H9 (cell line): ENCODE results near the gene FUT2. TPM values are rescaled to one million over a fixed set of nuclear protein-coding genes. Genes with fewer than 3 reads are reported as not detected.

Experiments used
- DNase-seq: peaks from one replicate; pipeline ENCODE4 v3.0.0-alpha.2; 2017
- H2AFZ ChIP-seq: one replicate; pipeline ENCODE4 v1.6.1; 2013; ENCODE audit warnings: mild to moderate bottlenecking, low read length, control low read depth, moderate library complexity
- H2AK5ac ChIP-seq: 2 replicates; pipeline ENCODE4 v1.6.1; 2013; ENCODE audit warnings: low read length, control low read depth, mixed read lengths; ENCODE audit not compliant: insufficient read length
- H2BK120ac ChIP-seq: one replicate; pipeline ENCODE4 v1.6.1; 2013; ENCODE audit warnings: low read depth, mild to moderate bottlenecking, low read length, control low read depth, inconsistent platforms; ENCODE audit not compliant: poor library complexity, severe bottlenecking
- H2BK12ac ChIP-seq: 2 replicates; pipeline ENCODE4 v1.6.1; 2013; ENCODE audit warnings: low read length, control low read depth, mixed read lengths, low read depth; ENCODE audit not compliant: insufficient read length
- H2BK15ac ChIP-seq: 2 replicates; pipeline ENCODE4 v1.6.1; 2013; ENCODE audit warnings: low read depth, low read length, control low read depth
- H2BK20ac ChIP-seq: one replicate; pipeline ENCODE4 v1.6.1; 2013; ENCODE audit warnings: low read depth, mild to moderate bottlenecking, low read length, control low read depth, inconsistent platforms; ENCODE audit not compliant: poor library complexity, severe bottlenecking
- H2BK5ac ChIP-seq: 2 replicates; pipeline ENCODE4 v1.6.1; 2013; ENCODE audit warnings: low read length, control low read depth, mixed read lengths; ENCODE audit not compliant: insufficient read length
- H3K14ac ChIP-seq: 2 replicates; pipeline ENCODE4 v1.6.1; 2013; ENCODE audit warnings: low read length, control low read depth; ENCODE audit not compliant: insufficient read depth
- H3K18ac ChIP-seq: 2 replicates; pipeline ENCODE4 v1.6.1; 2013; ENCODE audit warnings: low read depth, mild to moderate bottlenecking, mixed read lengths, low read length, control low read depth; ENCODE audit not compliant: insufficient read length
- H3K23ac ChIP-seq: 2 replicates; pipeline ENCODE4 v1.6.1; 2013; ENCODE audit warnings: low read length, control low read depth, mixed read lengths, low read depth; ENCODE audit not compliant: insufficient read length
- H3K23me2 ChIP-seq: 2 replicates; pipeline ENCODE4 v1.6.1; 2013; ENCODE audit warnings: low read depth, mild to moderate bottlenecking, mixed read lengths, low read length, control low read depth; ENCODE audit not compliant: insufficient read length, poor library complexity, severe bottlenecking
- H3K27ac ChIP-seq: 2 replicates; pipeline ENCODE4 v1.5.1; 2013; ENCODE audit warnings: low read length, control low read depth, mixed read lengths, low read depth; ENCODE audit not compliant: insufficient read length
- H3K27me3 ChIP-seq: 2 replicates; pipeline ENCODE4 v1.6.1; 2013; ENCODE audit warnings: low read length, control low read depth, inconsistent platforms; ENCODE audit not compliant: insufficient read depth
- H3K4ac ChIP-seq: 2 replicates; pipeline ENCODE4 v1.6.1; 2013; ENCODE audit warnings: low read depth, mild to moderate bottlenecking, control low read depth, inconsistent platforms, low read length, moderate library complexity
- H3K4me1 ChIP-seq: 2 replicates; pipeline ENCODE4 v1.6.1; 2013; ENCODE audit warnings: low read length, control low read depth, inconsistent platforms; ENCODE audit not compliant: insufficient read depth
- H3K4me2 ChIP-seq: 2 replicates; pipeline ENCODE4 v1.6.1; 2013; ENCODE audit warnings: low read length, control low read depth, mixed read lengths; ENCODE audit not compliant: insufficient read length, insufficient read depth
- H3K56ac ChIP-seq: 2 replicates; pipeline ENCODE4 v1.6.1; 2013; ENCODE audit warnings: low read depth, mild to moderate bottlenecking, mixed read lengths, low read length, control low read depth; ENCODE audit not compliant: insufficient read length
- H3K79me1 ChIP-seq: 2 replicates; pipeline ENCODE4 v1.6.1; 2013; ENCODE audit warnings: low read depth, mild to moderate bottlenecking, moderate library complexity, low read length, control low read depth, inconsistent platforms; ENCODE audit not compliant: insufficient read depth, poor library complexity, severe bottlenecking
- H3K79me2 ChIP-seq: 2 replicates; pipeline ENCODE4 v1.6.1; 2013; ENCODE audit warnings: low read length, control low read depth, inconsistent platforms; ENCODE audit not compliant: insufficient read depth
- H3K9ac ChIP-seq: 2 replicates; pipeline ENCODE4 v1.6.1; 2013; ENCODE audit warnings: low read length, control low read depth, mixed read lengths; ENCODE audit not compliant: insufficient read length; ENCODE audit errors: extremely low read depth
- H3K9me3 ChIP-seq: one replicate; pipeline ENCODE4 v1.6.1; 2013; ENCODE audit warnings: low read depth, low read length, inconsistent platforms; ENCODE audit not compliant: control insufficient read depth
- H3T11ph ChIP-seq: one replicate; pipeline ENCODE4 v1.6.1; 2013; ENCODE audit warnings: mild to moderate bottlenecking, low read length, control low read depth, inconsistent platforms
- H4K20me1 ChIP-seq: one replicate; pipeline ENCODE4 v1.6.1; 2013; ENCODE audit not compliant: control insufficient read depth, insufficient read length, insufficient read depth
- H4K5ac ChIP-seq: 2 replicates; pipeline ENCODE4 v1.6.1; 2013; ENCODE audit warnings: low read depth, mild to moderate bottlenecking, mixed read lengths, low read length, control low read depth; ENCODE audit not compliant: insufficient read length
- H4K8ac ChIP-seq: replicated peaks from 2 replicates; pipeline ENCODE4 v1.6.1; 2013; ENCODE audit warnings: low read length, control low read depth, mixed read lengths, low read depth; ENCODE audit not compliant: insufficient read length
- H4K91ac ChIP-seq: 2 replicates; pipeline ENCODE4 v1.6.1; 2013; ENCODE audit warnings: low read depth, mild to moderate bottlenecking, moderate library complexity, mixed read lengths, low read length, control low read depth; ENCODE audit not compliant: insufficient read length
- H3K27ac Mint-ChIP-seq, 3 experiments: 2 replicates in 2 of 3; 3 replicates in 1 of 3; pipeline ENCODE4 v1.8.0; 2020 to 2021; ENCODE audit warnings: mixed read lengths in 3 of 3, mild to moderate bottlenecking in 1 of 3, moderate library complexity in 1 of 3
- H3K27me3 Mint-ChIP-seq: 2 replicates; pipeline ENCODE4 v1.8.0; 2021; ENCODE audit warnings: low read depth, mild to moderate bottlenecking, moderate library complexity, mixed read lengths
- H3K36me3 Mint-ChIP-seq, 3 experiments: 2 replicates in 2 of 3; 3 replicates in 1 of 3; pipeline ENCODE4 v1.8.0; 2020 to 2021; ENCODE audit warnings: low read depth in 3 of 3, mixed read lengths in 3 of 3; ENCODE audit not compliant: insufficient read depth in 1 of 3
- H3K4me1 Mint-ChIP-seq, 2 experiments: 2 replicates each; pipeline ENCODE4 v1.8.0; 2020; ENCODE audit warnings: mixed read lengths in 2 of 2
- H3K4me3 Mint-ChIP-seq, 2 experiments: 2 replicates in 1 of 2; 3 replicates in 1 of 2; pipeline ENCODE4 v1.8.0; 2020 to 2021; ENCODE audit warnings: mild to moderate bottlenecking in 2 of 2, mixed read lengths in 2 of 2, moderate library complexity in 1 of 2
- H3K9me3 Mint-ChIP-seq, 2 experiments: 2 replicates in 1 of 2; 3 replicates in 1 of 2; pipeline ENCODE4 v1.8.0; 2020; ENCODE audit warnings: mild to moderate bottlenecking in 2 of 2, mixed read lengths in 2 of 2, moderate library complexity in 1 of 2
- WGBS: extraction: QIAGEN DNeasy Blood & Tissue Kit; methylation state at CpG from one replicate; pipeline ENCODE4 v1.1.7; 2013; ENCODE audit warnings: missing lambda C conversion rate, low lambda C conversion rate, mixed read lengths; ENCODE audit not compliant: insufficient read length; ENCODE audit errors: extremely low coverage; 5-methylcytosine and 5-hydroxymethylcytosine counted together
- total RNA-seq: library from RNA; stranded (reverse); gene quantifications from 2 replicates; pipeline ENCODE4 v1.2.1, GENCODE V29; 2021
- TF ChIP-seq, protein P1 (sequence below): fragments of 200-600 bp; sonication (generic); conservative IDR thresholded peaks from 3 replicates; pipeline ENCODE4 v1.8.0; 2021; ENCODE audit warnings: antibody characterized with exemption, mild to moderate bottlenecking

FUT2 gene
- total RNA-seq, 1 experiment from 2014 or later, result 11.4 TPM

DNA sequence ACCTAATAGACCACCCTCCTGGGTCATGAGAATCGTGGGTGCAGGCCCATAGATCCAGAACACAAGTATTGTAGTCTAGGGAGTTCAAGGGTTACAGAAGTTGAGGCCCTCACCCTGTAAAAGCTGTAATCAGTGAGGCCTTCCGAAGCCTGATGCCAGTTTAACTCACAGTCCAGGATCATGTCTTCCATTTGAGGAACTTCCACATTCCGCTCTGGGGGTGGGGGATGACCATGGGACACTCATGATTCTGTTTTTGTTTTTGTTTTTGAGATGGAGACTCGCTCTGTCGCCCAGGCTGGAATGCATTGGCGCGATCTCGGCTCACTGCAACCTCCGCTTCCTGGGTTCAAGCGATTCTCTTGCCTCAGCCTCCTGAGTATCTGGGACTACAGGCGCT, 46.3 kb downstream of the FUT2 start:
- Histone ChIP-seq H3K56ac (no peak overlapping the region), H4K8ac (no peak overlapping the region), H3K14ac (no peak overlapping the region), H3K18ac (no peak overlapping the region), H3K9me3 (no peaks in the 10 kb centered on the region), H4K91ac (no peak overlapping the region), H3K79me2 (no peaks in the 10 kb centered on the region), H3K79me1 (no peaks in the 10 kb centered on the region), H3K23ac (no peak overlapping the region), H2BK5ac (no peak overlapping the region), H2BK120ac (no peak overlapping the region), H3T11ph (no peak overlapping the region), H4K20me1 (no peaks in the 10 kb centered on the region), H4K5ac (no peak overlapping the region), H3K4me1 (no peaks in the 10 kb centered on the region), H3K4me2 (no peak overlapping the region), H3K27me3 (no peaks in the 10 kb centered on the region; the same call in 1 of the 2 replicates), H2AFZ (no peak overlapping the region), H2BK15ac (no peak overlapping the region), H2BK12ac (no peak overlapping the region), H3K9ac (no peak overlapping the region), H2BK20ac (no peak overlapping the region), H2AK5ac (no peak overlapping the region), H3K23me2 (peaks cover 10% of the 10 kb centered on the region), H3K4ac (no peak overlapping the region), H3K27ac (no peak overlapping the region)
- no peaks in the 10 kb centered on the region; a peak in 1 of 5 replicates for H3K9me3 Mint-ChIP-seq
- TF ChIP-seq, protein P1, sequence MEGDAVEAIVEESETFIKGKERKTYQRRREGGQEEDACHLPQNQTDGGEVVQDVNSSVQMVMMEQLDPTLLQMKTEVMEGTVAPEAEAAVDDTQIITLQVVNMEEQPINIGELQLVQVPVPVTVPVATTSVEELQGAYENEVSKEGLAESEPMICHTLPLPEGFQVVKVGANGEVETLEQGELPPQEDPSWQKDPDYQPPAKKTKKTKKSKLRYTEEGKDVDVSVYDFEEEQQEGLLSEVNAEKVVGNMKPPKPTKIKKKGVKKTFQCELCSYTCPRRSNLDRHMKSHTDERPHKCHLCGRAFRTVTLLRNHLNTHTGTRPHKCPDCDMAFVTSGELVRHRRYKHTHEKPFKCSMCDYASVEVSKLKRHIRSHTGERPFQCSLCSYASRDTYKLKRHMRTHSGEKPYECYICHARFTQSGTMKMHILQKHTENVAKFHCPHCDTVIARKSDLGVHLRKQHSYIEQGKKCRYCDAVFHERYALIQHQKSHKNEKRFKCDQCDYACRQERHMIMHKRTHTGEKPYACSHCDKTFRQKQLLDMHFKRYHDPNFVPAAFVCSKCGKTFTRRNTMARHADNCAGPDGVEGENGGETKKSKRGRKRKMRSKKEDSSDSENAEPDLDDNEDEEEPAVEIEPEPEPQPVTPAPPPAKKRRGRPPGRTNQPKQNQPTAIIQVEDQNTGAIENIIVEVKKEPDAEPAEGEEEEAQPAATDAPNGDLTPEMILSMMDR, result no peak
- H3K27me3 Mint-ChIP-seq, result peaks cover 21% of the 10 kb centered on the region
- WGBS, result no CpG with 5 or more reads among the region's 11 CpGs
- no peaks in the 10 kb centered on the region for H3K36me3 Mint-ChIP-seq
- H3K27ac Mint-ChIP-seq, result no peak overlapping the region
- no peak overlapping the region for H3K4me3 Mint-ChIP-seq
- peaks cover 35 to 53% of the 10 kb centered on the region in 2 experiments for H3K4me1 Mint-ChIP-seq
- no peak for DNase-seq
